Measurements from ENCODE around the gene HECTD4.

DNA sequence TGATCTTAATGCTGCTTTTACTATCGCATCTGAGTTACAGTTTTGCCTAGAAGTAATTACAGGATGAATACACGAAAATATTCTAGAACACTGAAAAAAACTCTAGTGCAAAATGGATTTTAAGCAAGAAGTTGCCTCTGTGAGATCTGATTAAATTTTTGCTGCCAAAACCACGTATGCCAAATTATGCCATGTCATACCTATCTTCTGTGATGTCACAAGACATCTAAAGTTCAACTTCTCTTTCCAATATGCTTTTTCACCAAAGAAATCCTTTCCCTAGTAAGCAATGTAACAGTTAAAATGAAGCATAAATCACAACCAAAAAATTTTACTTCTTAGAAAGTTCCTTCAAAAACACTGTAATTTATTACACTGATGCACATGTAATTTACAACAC lies 39.6 kb downstream of the HECTD4 start:
- TF ChIP-seq POLR2A (IDR thresholded peaks at IDR 0.05), result no peak
- TF ChIP-seq, protein P1, sequence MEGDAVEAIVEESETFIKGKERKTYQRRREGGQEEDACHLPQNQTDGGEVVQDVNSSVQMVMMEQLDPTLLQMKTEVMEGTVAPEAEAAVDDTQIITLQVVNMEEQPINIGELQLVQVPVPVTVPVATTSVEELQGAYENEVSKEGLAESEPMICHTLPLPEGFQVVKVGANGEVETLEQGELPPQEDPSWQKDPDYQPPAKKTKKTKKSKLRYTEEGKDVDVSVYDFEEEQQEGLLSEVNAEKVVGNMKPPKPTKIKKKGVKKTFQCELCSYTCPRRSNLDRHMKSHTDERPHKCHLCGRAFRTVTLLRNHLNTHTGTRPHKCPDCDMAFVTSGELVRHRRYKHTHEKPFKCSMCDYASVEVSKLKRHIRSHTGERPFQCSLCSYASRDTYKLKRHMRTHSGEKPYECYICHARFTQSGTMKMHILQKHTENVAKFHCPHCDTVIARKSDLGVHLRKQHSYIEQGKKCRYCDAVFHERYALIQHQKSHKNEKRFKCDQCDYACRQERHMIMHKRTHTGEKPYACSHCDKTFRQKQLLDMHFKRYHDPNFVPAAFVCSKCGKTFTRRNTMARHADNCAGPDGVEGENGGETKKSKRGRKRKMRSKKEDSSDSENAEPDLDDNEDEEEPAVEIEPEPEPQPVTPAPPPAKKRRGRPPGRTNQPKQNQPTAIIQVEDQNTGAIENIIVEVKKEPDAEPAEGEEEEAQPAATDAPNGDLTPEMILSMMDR (IDR thresholded peaks at IDR 0.05), result no peak
